Left lobe of liver (tissue), 2 donors: Measurements from ENCODE around the gene FBF1. TPM values are rescaled to one million over a fixed set of nuclear protein-coding genes. Genes with fewer than 3 reads are reported as not detected.
"Not testable (repeated sequence)": the region's sequence is repeated elsewhere in the genome, so short reads cannot be mapped to it uniquely, and the experiment has no call there.

Experiments
- ATAC-seq: fragments of 200-7000 bp; cut with Tn5 transposase; one replicate; pipeline ENCODE4 v1.9.1; 2020; ENCODE audit warnings: mild to moderate bottlenecking, moderate library complexity
- DNase-seq: peaks from one replicate; pipeline ENCODE4 v3.0.0-alpha.2; 2020; ENCODE audit warnings: low spot score
- total RNA-seq: library from RNA; stranded (reverse); gene quantifications from one replicate; pipeline ENCODE4 v1.2.1, GENCODE V29; 2021
- donor health status: DM: no; HTN: no; CAD: no; lungs with moderate emphysema.
- donor health status: DM: no; HTN: yes; CAD: no.

FBF1 gene, protein sequence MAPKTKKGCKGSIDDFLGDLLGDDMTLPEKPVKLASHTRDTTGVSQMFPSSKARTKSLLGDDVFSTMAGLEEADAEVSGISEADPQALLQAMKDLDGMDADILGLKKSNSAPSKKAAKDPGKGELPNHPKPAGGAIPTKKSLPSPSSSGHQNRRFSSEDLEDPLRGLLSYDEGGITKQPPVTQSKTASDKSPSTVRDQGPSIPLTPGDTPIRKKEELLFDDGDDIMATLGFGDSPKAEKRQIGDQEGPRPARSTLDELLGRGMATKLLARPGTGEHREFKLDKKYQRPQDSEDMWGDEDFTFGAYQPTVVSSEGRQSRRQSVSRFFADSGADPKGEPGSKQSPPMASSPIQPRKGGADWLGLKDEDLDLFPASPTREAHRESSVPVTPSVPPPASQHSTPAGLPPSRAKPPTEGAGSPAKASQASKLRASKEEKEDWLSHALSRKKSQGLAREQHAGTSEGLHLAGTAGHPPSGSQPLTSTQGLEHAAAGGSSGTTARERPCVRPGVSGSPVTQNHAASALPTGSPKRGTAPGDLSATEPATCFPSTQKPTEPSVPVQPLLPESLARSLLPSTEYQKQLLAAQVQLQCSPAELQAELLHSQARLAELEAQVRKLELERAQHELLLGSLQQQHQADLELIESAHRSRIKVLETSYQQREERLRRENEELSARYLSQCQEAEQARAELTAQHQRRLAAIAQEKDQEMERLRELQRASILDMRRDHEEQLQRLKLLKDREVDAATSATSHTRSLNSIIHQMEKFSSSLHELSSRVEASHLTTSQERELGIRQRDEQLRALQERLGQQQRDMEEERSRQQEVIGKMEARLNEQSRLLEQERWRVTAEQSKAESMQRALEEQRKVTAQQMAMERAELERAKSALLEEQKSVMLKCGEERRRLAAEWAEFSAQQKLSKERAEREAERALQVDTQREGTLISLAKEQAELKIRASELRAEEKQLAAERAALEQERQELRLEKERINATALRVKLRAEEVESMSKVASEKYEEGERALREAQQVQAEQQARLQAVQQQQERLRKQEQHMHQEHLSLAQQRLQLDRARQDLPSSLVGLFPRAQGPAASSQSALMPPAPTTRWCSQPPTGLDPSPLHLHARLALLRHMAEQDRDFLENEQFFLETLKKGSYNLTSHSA
- total RNA-seq, result 3.4 TPM

DNA sequence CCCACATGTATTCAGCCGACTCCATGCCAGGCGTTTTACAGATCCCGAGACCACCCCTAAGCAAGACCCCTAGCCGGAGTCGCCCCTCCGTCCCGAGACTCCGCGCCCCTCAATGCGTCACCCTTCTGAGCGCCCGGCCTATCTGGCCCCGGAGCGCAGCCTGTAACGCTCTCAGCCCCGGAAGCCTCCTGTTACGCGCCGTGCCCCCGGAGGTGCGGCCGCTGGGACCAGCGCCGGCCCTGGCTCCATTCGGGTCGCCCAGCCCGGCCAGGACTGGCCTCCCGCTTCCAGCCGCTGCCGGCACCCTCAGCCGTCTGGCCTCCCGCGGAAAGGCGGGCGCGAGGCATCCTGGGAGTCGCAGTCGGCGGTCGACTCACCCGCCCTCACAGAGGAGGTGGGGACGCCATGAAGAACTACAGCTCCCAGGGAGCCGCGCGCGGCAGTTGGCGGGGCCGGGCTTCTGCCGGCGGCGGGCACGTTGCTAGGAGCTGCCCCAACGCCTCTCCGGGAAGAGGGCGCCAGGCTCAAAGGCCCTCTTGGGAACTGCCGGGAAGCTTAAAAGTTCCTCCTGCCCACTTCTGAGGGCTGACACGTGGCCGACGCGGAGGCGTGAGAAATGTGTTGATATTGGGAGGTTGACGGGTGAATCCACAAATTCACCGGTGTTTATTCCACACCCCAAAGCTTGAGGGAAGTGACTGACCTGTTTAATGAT, at the start of gene FBF1:
FBF1 (minus strand) TSS at position 316 of the 715 bp plus-strand sequence. CDS start 2,893 bp downstream, outside the sequence.
- ATAC-seq (peak; percentile 97), DNase-seq (peak; percentile 98)

DNA sequence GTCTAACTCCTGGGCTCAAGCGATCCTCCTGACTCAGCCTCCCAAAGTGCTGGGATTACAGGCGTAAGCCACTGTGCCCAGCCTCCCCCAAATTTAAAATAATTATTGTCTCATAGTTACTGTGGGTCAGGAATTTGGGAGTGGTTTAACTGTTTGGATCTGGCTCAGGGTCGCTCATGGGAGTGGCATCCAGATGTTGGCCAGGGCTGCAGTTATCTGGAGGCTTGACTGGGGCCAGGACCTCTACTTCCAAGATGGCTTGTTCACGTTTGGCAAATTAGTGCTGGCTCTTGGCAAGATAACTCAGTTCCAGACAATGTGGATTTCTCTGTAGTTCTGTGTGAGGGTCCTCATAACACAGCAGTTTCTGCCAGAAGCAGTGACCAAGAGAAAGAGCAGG, 46.2 kb upstream of the FBF1 start:
- no peak for DNase-seq
- ATAC-seq, result no peak

DNA sequence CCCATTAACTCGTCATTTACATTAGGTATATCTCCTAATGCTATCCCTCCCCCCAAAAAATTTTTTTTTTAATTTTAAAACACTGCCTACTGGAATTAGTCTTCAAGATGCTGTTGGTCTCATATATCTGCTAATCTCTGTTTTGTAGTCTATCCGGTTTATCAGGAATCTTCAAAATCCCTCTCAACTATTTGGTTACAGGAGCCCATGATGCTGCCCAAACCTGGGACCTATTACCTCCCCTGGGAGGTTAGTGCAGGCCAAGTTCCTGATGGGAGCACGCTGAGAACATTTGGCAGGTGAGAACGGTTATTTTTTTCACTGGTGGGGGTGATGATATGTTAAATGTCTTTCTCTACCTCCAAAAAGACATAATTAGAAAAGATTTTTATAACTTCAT, 45.1 kb upstream of the FBF1 start:
- no peak for ATAC-seq
- DNase-seq, result no peak

DNA sequence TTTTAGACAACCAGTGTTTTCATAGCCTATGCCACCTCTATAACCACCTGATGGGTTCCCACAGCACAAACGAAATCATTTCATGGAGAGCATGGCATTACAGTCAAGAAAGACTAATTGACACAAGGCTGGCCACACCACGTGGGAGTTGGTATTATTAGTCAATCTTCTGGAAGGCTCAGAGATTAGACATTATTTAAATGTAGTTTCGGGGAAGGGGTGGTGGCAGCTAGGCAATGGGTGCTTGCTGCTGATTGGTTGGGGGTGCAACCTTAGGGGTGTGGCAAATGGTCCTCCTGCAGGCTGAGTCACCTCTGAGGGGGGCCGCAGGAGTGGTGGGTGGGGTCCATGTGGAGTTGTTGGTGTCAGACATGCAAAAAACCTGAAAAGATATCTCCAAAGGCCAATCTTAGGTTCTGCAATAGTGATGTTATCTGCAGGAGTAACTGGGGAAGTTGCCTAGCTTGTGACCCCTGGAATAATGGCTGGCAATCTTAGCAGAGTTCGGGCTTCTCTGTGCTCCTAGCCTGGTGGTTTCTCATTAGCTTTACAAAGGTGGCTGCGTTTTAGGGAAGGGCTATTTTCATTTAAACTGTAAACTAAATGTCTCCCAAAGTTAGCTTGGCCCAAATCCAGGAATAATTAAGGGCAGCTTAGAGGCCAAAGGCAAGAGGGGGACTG, 42.8 kb upstream of the FBF1 start:
- no peak for ATAC-seq
- no peak for DNase-seq

DNA sequence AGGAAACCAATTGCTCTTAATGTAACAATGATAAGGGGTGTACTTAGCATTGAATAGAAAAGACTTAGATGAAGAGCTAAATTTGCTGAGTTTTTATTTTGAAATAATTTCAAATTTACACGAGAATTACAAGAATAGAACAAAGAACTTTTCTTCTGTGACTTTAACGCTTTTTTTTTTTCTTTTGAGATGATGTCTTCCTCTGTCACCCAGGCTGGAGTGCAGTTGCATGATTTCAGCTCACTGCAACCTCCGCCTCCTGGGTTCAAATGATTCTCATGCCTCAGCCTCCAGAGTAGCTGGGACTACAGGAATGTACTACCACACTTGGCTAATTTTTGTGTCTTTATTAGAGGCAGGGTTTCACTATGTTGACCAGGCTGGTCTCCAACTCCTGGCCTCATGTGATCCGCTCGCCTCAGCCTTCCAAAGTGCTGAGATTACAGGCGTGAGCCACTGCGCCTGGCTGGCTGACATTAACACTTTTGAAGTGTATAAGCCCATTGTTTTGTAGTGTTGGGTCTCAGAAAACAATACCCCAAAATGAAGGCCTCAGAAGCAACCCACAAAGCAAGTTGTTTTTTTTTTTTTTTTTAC, 40.3 kb upstream of the FBF1 start:
- DNase-seq (no peak), ATAC-seq (no peak)

DNA sequence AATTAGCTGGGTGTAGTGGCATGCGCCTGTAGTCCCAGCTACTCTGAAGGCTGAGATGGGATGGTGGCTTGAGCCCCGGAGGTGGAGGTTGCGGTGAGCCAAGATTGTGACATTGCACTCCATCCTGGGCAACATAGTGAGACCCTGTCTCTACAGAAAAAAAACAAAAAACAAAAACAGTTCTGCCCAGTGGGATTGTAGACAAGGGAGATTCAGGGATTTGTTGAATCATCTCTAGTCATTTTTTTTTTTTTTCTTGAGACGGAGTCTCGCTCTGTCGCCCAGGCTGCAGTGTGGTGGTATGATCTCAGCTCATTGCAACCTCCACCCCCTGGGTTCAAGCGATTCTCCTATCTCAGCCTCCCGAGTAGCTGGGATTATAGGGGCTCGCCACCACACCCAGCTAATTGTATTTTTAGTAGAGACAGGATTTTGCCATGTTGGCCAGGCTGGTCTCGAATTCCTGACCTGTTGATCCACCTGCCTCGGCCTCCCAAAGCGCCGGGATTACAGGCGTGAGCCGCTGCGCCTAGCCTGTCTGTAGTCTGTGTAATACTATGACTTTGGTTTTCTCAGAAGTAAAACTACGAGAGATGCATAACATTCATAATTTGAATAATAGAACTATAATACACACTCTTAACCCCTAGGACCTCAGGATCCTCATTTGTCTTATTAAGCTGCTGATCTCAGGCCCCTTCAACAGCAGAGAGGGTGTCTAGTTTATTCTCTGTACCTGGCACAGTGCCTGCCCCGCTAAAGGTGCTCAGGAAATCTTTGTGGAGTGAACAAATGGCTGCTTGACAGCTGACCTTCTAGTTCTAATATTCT, 39.6 kb upstream of the FBF1 start:
- ATAC-seq (no peak), DNase-seq (no peak)

DNA sequence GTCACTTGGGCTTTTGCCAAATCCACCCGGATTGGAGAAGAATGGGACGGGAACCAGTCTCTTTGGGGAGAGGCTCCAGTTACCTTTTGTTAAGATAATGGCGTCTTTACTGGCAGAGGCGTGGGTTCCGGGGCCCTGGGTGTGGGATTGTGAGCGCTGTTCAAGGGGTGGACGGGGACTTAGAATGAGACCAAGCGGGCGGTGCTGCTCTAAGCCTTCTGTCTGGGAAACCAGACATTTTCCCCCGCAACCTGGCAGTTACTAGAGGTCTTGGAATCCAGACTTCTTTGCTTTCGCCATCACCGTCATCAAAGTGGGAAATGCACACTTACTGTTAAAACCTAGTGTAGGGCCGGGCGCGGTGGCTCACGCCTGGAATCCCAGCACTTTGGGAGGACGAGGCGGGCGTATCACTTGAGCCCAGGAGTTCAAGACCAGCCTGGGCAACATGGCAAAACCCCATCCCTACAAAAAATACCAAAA, 38.9 kb upstream of the FBF1 start:
- ATAC-seq, result peak; percentile 6
- no peak for DNase-seq

DNA sequence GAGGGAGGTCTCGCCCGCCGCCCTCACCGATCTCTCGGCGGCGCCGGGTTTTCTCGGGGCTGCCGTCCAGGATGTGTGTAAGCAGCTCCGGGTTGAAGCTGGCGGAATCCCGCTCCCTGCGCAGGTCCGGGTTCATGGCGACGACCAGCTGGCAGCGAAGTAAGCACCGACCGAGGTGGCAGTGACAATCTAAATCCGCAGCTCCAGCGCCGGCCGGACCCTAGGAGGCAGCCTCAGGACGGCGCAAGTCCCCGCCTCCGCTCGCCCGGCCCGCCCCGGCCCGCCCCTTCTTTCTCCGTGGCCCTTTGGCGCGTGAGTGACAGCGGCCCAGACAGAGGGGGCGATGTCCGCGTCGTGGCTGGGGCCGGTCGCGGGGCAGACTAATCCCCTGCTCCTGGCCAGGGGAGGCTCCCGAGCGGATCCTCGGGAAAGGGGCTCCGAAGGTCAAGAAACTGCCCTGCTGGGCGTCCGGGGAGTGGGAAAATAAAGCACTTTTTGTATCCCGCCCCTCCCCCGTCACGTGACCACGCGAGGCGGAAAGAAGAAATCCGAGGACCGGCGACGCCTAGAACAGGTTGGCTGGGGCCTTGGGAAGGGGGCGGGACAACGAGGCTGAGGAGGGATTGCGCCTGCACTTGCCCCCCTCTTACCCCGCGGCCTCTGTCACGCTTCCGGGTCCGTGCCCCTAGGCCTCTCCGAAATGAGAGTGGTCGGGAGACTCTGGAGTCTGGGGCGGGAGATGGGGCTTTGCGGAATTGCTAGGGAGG, 38.3 kb upstream of the FBF1 start, which contains the start of the genes ACOX1 and TEN1:
ACOX1 (minus strand) TSS at position 229 of the 767 bp plus-strand sequence; CDS start at position 136, 93 bp downstream.
TEN1 (plus strand) TSS at position 303 of the 767 bp plus-strand sequence. CDS start 6,953 bp downstream, outside the sequence.
- ATAC-seq (peak; percentile 81), DNase-seq (peak; percentile 98)

DNA sequence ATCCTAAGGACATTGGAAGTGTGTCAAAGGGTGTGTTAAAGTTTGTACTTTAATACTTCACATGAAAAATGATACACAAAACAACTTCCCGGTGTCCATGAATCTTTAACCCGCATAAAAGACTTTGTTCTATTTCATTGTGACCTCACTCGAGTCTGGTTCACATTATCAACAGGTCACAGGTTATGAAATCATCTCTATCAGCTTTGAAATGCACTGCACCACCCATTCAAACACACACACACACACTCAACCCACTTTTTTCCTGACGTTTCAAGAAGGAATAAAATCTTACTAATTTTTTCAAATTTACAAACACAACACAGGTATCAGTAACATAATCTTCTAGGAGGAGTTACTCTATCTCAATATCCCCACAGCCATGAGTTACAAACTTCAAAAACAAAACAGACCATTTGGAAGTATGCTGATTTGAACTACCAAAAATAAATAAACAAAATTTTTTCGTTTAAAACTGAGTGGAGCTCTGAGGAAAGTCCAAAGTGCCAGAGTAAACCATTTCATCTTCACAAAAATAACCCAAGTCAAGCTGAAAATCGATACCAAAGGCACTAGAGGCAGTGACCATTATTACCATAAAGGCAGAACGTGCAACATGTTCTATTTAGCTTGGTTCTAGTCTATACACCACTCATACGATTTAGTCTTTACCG, 35.5 kb upstream of the FBF1 start:
- DNase-seq (no peak), ATAC-seq (peak; percentile 25)

DNA sequence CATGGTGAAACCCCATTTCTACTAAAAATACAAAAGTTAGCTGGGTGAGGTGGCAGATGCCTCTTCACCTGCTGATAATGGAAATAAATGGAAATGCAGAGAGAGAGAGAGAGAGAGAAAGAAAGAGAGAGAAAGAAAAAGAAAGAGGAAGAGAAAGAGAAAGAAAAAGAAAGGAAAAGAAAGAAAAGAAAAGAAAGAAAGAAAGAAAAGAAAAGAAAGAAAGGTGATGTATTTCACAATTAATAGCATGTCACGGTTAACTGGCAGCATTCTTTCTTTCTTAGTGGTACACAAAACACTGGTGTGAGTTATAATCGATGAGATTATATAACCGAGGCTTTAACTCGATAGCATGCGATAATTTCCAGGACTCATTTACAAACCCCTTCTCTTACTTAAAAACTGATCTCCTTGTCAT, 34.9 kb upstream of the FBF1 start:
- DNase-seq, result no peak
- ATAC-seq, result no peak

DNA sequence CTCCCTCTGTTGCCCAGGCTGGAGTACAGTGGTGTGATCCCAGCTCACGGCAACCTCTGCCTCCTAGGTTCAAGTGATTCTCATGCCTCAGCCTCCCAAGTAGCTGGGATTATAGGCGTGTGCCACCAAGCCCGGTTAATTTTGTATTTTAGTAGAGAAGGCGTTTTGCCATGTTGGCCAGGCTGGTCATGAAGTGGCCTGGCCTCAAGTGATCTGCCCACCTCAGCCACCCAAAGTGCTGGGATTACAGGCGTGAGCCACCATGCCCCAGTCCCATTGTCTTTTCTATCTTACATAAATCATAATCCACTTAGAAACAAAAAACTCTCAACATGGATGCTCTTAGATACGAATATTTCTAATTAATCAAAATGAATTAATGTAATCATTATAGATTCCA, 34.3 kb upstream of the FBF1 start:
- not testable (repeated sequence) for DNase-seq, ATAC-seq

DNA sequence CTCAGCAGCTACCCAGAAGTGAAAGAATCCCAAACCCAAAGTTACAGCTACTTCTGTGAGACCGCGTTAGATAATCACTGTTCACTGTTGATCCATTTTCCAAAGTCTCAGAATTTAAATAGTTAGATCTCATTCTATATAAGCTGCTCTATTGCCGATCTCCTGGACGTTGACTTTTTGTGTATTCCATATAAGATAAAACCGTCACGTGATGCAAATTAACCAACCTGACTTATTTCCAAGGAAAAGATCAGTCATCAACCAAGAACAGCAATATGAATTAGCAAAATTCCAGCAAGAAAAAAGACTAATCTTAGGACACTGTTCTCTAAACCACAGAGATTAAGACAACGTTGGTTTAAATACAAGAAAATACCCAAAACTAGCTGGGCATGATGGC, 29.8 kb upstream of the FBF1 start:
- DNase-seq, result no peak
- no peak for ATAC-seq

DNA sequence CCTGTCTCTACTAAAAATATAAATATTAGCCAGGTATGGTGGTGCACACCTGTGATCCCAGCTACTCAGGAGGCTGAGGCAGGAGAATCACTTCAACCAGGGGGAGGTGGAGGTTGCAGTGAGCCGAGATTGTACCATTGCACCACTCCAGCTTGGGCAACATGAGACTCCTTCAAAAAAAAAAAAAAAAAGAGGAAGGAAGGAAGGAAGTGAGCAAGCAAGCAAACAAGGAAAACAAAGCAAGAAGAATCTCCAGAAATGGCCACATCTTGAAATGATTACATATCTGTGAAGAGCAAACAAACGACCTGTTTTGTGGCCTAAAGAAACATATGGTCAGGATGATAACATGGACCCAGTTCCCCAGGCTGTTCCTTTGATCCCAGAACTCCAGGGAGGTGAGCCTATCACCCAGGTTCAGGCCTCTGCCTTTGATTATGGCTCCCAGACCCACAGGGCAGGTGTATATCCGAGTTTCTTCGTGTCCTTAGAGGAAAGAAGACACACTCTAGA, 29.2 kb upstream of the FBF1 start:
- ATAC-seq (peak; percentile 10), DNase-seq (no peak)

DNA sequence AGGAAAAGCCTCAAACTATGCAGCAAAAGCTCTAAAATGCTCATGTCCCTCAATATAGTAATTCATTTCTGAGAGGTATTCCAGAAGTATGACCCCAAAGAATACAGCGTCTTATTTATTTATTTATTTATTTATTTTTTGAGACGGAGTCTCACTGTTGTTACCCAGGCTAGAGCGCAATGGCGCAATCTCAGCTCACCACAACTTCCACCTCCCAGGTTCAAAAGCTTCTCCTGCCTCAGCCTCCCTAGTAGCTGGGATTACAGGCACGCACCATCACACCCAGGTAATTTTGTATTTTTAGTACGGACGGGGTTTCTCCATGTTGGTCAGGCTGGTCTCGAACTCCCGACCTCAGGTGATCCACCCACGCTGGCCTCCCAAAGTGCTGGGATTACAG, 28.2 kb upstream of the FBF1 start:
- DNase-seq, ATAC-seq: not testable (repeated sequence)

DNA sequence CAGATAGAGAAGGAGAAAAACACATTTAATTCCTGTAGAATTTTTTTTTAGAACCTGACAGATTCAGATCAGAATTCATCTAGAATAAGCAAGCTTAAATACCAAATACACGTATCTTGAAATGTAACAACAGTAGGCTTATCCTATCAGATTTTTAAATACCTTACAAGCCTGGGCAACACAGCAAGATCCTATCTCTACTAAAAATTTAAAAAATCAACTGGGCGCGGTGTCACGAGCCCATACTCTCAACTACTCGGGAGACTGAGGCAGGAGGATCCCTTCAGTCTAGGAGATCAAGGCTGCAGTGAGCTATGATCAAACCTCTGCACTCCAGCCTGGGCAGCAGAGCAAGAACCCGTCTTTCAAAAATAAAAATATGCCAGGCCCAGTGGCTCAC, 24.6 kb upstream of the FBF1 start:
- DNase-seq (no peak), ATAC-seq (no peak)

DNA sequence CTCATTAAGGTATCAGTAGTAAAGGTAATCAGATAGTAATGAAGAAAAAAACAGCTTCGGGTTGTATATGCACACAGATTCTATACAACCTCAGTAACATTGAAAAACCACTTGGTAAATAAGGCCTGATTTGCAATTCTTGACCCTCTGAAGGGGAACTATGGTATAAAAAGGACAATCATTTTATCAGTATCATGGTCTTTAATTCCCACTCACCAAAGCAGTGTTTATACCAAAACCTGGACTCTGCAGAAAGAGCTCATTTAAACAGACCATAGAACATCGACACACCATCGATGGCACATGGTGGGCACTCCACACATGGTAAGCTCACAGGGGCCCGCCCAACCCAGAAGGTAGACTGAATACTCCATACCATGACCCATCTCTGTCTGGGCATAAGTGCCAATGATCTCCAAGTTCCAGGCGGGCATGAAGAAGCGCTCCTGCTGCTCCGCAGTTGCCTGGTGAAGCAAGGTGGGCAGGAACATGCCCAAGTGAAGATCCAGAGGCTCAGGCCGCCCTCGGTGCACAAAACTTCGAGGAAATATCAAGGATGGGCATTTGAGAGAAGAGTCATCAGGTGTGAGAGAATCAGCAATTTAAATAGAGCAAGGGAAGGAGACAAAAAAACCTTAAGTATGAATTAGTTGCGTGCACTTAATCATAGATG, 19.1 kb upstream of the FBF1 start:
- DNase-seq (no peak), ATAC-seq (peak; percentile 38)
